HG03575 (cell line): ENCODE data around the gene RPP40.

ENCODE experiments used
- ATAC-seq: cut with Tn5 transposase; IDR thresholded peaks from one replicate; pipeline ENCODE4 v1.9.1; 2021; ENCODE audit not compliant: unreplicated experiment, insufficient number of reproducible peaks, low FRiP score; ENCODE audit errors: extremely low read depth

RPP40 gene

GRCh38 chr6:4974962-4975361 is 28.9 kb downstream of the RPP40 start:
- no peak for ATAC-seq

GRCh38 chr6:4973982-4974745 is 29.7 kb downstream of the RPP40 start:
- no peak for ATAC-seq

DNA sequence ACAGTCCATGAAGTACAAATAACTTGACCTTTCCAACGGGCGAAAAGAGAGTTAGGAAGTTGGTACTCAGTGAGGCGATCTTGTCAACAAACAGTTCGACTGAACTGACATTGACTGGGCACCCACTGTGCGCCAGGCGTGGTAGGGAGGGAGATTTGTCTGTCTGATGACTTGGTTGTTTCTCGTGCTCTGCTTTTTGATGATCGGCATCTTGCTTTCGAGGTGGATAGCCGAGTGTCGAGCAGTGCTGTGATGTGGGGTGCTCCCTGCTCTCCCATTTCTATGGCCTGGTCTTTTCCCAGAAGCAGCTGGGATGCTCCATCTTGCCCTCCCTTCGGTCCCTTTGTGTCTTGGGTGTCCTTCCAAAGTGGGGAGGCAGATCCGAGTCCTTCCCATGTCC is 30.4 kb downstream of the RPP40 start:
- ATAC-seq = no peak

DNA sequence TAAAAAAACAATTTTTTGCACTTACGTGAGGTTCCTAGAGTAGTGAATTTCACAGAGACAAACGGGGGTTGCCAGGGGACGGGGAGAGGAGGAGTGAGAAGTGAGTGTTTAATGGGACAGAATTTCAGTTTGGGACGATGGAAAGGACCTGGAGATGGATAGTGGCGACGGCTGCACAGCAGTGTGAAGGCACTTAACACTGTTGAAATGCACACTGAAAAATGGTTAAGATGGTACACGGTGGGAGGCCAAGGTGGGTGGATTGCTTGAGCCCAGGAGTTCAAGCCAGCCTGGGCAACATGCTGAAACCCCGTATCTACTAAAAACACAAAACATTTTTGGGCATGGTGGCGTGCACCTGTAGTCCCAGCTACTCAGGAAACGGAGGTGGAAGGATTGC is 31.4 kb downstream of the RPP40 start:
- no peak for ATAC-seq

DNA sequence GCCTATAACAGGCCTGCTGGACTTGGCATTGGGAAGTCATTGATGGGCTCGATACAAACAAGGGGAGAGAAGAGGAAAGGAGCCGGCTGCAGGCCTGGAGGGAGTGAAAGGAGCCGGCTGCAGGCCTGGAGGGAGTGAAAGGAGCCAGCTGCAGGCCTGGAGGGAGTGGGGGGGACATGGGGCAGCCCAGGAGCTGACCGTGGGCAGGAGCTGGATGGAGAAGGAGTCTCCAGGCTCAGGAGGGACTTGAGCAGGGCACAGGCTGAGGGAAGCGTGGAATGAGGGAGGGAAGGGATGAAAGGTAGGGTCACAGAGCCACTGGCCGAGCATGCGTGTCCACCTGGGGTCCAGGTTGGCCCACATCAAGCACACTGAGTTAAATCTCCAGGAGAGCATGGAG is 32.0 kb downstream of the RPP40 start:
- no peak for ATAC-seq

DNA sequence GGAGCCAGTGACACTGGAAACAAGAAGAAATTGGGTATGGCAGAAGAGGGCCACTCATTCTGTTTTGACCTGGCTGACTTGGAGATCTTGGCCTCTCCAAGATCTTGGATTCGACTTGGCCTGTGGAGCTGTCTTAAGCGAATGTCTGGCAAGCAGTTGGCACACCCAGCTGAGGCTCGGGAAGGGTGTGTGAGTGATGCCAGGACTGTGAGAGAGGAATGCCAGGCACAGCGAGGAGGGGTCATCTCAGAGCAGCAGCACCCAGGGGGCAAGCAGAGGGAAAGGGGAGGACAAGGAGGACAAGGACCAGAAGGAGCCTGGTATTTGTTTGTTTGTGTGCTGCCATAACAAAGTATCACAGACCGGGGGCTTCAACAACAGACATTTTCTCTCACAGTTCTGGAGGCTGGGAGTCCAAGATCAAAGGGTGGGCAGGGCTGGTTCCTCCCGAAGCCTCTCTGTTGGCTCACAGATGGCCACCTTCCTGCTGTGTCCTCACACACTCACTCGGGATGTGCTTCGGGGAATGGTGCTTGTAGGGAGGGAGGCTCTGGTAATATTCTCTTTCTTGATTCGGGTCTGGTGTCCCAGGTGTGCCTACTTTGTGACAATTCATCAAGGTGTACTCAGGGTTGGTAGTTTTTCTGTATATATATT is 33.0 kb downstream of the RPP40 start:
- ATAC-seq = no peak

DNA sequence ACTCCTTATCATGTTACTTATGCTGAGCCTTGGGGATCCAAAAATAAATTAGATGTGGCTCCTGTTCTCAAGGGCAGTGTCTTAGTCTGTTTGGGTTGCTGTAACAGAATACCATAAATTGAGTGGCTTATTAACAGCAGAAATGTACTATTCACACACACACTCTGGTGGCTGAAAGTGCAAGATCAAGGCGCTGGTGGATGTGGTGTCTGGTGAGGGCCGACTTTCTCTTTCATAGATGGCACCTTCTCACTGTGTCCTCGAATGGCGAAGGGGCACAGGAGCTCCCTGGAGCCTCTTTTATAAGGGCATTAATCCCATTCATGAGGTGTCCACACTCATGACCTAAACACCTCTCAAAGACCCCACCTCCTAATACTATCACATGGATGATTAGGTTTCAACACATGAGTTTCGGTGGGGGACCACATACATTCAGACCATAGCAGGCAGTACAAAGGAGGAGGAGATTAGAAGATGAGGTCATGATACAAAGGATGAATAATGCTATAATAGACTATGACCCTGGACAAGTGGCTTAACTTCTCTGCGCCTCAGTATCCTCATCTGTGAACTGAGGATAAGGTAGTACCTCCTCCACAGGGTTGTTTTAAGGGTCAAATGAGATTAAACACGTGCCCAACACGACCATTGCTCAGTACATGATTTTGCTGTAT is 34.1 kb downstream of the RPP40 start:
- ATAC-seq = no peak

DNA sequence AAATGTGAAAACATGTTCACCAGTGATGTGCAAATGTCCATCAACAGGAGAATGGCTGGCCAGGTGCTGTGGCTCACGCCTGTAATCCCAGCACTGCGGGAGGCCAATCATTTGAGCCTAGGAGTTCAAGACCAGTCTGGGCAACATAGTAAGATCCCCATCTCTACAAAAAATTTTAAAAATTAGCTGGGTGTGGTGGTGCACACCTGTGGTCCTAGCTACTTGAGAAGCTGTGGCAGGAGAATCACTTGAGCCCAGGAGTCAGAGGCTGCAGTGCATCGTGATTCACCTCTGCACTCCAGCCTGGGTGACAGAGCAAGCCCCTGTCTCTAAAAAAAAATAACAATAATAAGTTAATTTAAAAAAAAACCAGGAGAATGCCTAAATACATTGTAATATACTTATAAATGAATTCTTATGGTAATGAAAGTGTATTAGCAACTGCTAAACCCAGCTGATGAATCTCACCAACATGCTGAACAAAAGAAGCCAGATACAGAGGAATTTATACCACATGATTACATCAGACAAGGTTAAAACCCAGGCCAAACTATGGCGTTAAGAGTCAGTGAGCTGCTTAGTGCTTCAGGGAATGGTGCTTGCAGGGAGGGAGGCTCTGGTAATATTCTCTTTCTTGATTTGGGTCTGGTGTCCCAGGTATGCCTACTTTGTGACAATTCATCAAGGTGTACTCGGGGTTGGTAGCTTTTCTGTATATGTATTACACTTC is 36.4 kb downstream of the RPP40 start:
- no peak for ATAC-seq

DNA sequence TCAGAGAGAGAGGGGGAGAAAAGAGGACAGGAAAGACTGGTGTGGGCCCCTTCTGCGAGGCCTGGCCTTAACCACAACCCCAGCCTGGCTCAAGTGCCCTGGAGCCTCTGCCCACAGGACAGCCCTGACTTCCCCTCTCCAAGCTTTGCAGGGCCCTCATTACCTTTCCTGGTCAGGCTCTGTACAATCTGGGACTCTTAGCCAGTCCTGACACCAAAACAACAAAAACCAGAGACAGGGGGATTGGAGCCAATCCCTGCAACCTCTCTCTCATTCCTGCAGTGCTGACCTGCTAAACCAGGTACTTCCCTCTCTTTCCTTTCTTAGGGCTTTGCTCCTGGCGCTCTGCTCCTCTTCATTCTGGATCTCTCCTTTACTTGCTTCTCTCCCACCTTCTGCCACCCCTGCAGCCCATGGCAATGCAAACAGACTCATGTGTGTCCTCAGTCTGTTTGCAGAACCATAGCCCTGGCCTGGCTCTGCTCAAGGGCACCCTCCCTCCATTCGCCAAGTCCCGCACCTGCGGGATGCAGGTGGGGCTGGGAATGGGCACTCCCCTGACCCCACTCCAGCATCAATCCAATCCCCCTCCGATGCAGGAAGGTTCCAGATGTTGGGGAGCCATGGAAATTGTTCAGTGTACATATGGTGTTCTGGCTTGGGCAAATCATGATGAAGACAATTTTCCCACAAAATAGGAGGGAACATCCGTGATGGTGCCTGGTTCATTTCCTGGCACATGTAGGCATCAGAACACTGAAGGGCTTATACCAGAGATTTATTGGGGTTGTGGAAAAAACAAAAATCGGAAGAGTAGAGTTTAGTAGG is 38.1 kb downstream of the RPP40 start:
- ATAC-seq = no peak

DNA sequence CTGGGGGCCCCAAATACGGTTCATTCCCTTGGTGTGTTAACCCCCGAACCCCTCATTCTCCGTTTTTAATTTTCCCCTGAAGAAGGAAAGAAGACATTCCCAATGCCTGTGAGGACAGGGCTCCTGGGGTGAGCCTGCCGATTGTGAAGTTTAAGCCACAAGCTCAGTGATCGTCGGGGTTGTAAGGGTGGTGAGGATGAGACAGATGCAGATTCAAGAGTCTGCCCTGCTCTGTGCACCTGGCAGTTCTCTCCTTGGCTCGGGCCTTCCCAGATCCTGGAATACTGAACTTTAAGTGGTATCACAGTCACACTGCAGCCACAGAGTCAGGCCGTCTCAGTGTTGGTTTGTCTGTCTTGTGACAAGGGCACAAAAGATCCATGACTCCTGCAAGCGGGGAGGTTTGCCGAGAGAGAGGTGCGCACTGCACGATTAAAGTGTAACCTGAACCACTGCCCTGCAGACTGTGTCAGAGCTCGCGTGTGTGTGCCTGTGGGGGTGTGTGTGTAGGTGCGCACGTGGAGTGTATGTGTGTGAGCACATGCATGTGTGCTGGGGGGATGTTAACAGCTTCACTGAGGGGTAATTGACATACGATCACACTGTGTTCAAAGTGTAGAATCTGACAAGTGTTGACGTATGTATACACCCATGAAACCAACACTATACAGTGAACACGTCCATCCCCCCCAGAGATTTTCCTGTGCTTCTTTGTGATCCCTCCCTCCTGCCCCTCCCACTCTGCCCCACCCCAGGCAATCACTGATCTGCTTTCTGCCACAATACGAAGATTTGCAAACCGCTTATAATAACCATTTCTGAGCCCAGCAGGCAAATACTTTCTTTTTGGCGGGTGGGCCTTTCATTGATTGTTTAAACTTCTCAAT is 38.9 kb downstream of the RPP40 start:
- ATAC-seq = no peak

DNA sequence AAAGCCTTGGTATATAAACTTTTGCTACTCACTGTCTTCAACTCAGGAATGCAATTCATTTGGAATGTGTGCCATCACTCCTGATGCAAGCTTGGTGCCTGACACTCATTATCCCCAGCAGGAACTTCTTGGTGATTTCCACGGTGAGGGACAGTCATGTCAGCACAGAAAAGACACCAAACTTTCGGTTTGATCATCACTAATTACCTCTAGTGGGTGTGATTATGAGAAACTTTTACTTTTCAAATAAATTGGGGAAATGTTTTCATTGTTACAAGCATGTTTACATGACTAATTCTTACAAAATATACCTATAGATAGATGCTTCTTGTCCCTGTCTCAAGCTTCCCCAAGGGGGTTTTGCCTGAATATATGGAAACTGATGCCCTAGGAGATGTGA is 40.9 kb downstream of the RPP40 start:
- ATAC-seq = no peak

DNA sequence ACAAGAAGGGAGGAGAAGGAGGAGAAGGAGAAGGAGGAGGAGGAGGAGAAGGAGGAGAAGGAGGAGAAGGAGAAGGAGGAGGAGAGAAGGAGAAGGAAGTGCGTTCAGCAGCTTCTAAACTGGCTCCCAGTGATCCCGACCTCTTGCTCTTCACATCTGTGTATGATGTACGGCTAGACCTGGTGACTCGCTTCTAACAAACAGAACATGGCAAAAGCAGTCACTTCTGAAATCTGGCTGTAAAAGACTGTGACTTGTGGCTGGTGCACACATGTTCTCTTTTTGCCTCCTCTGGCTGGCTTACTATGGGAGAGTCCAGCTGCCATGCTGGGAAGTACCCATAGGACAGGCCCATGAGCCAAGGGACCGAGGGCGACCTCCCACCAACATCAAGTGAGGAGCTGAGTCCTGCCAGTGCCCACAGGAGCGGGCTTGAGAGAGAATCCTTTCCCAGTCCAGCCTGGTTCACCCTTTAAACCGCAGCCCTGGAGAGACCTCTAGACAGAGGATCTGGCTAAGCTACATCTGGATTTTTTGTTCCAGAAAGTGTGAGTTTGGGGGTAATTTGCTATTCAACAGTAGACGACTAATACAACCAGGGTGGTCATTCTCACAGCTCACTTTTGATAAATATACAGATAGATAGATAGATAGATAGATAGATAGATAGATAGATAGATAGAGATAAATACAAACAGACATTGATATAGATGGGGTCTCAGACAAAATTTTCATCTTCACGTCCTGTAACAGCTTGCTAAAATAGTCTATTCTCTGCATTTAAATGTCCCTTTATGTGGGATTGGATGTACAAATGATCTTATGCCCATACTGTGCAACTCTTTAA is 42.3 kb downstream of the RPP40 start:
- ATAC-seq = no peak

DNA sequence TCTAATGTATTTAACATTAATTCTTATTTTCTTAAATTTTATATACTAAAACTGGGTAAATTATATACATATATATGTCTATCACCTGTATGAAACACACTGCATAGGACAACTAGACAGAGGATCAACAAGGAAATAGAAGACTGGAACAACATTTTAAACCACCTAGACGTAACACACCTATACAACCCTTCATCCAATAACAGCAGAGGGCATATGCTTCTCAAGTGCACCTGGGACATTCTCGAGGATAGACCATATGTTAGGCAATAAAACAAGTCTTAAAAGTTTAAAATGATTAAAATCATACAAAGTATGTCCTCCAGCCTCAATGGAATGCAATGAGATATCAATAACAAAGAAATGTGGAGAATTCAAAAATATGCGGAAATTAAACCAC is 45.2 kb downstream of the RPP40 start:
- ATAC-seq = no peak

DNA sequence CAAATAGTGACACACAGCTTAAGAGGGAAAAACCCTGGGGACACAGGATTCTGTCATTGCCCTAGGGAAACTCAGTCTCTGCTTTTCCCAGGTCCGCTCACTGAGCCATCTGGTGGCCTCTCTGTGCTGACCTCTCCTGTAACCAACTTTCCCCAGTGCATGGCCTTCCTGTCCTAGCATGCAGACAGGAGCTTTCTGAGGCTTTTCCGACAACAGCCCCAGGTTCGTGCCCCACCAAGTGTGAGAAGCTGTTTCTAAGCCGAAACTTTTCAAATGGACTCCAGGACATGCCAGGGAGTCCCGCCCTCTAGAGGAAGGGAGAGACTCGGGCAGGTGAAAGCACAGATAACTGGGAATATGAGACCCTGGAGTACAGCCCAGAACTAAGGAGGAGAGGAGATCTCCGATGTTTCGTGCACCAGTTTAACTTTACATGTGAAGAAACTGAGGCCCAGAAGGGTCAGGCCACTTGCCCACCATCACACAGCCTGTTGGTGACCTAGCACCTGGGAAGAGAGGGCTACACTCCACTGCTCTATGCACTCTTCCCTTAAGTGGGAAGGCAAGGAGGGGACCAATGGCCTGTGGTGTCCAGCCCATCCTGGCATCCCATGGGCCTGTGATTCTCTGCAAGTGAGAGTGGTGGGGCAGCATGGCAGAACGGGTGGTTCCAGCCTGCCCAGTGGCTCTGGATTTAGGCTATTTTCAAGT is 46.2 kb downstream of the RPP40 start:
- no peak for ATAC-seq

- no peak for ATAC-seq
These were observed 47.2 kb downstream of the RPP40 start for GRCh38 chr6:4956625-4957024.

DNA sequence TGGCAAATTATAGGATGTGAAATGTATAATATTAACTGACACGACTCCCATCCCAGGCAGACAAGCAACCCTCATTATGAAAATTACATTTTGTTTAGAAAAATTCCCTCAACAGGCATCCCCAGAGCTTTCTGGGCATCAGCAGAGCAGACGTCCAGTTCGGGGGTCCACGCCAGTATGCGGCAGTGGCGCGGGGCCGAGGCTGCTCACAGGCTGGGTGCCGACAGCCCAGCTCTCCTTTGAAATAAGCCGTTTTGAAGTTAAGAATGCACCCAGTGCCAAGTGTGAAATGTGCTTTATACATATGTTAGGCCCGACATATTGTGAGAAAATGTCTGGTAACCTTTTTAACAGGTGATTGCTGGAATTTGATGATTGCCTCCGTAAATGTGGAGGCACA is 50.4 kb downstream of the RPP40 start:
- ATAC-seq = no peak
